HG03175 (cell line): ENCODE results near the gene PEX5L.
"Not testable (repeated sequence)": the region's sequence is repeated elsewhere in the genome, so short reads cannot be mapped to it uniquely, and the experiment has no call there.

Source experiments
- ATAC-seq: cut with Tn5 transposase; IDR thresholded peaks from one replicate; pipeline ENCODE4 v1.9.1; 2021; ENCODE audit warnings: mild to moderate bottlenecking, moderate library complexity; ENCODE audit not compliant: unreplicated experiment

PEX5L gene

GRCh38 chr3:180036671-180037455, at the start of gene PEX5L:
Gene PEX5L (minus strand): TSS chr3:180036937. CDS start chr3:180036599, 338 bp downstream.
- peak; percentile 91 for ATAC-seq

GRCh38 chr3:180085122-180085710, 48.5 kb upstream of the PEX5L start:
- ATAC-seq, result no peak

GRCh38 chr3:180082699-180083098, 46.0 kb upstream of the PEX5L start:
- ATAC-seq, result no peak

GRCh38 chr3:180078592-180078991, 41.9 kb upstream of the PEX5L start:
- no peak for ATAC-seq

- no peak for ATAC-seq
Measured at GRCh38 chr3:180073561-180073960, 36.8 kb upstream of the PEX5L start.

GRCh38 chr3:180072786-180073185, 36.0 kb upstream of the PEX5L start:
- no peak for ATAC-seq

GRCh38 chr3:180070925-180071324, 34.2 kb upstream of the PEX5L start:
- no peak for ATAC-seq

- ATAC-seq, result no peak
Measured at GRCh38 chr3:180068023-180068422, 31.3 kb upstream of the PEX5L start.

- no peak for ATAC-seq
Measured at GRCh38 chr3:180066598-180066997, 29.9 kb upstream of the PEX5L start.

GRCh38 chr3:180063783-180064182, 27.0 kb upstream of the PEX5L start:
- ATAC-seq, result no peak

GRCh38 chr3:180062771-180063170, 26.0 kb upstream of the PEX5L start:
- no peak for ATAC-seq

- no peak for ATAC-seq
Measured at GRCh38 chr3:180059356-180059755, 22.6 kb upstream of the PEX5L start.

GRCh38 chr3:180058238-180058637, 21.5 kb upstream of the PEX5L start:
- no peak for ATAC-seq

- ATAC-seq, result not testable (repeated sequence)
Measured at GRCh38 chr3:180055656-180056055, 18.9 kb upstream of the PEX5L start.

GRCh38 chr3:180049391-180049790, 12.7 kb upstream of the PEX5L start:
- no peak for ATAC-seq

- ATAC-seq, result no peak
Measured at GRCh38 chr3:180048840-180049239, 12.1 kb upstream of the PEX5L start.

- peak; percentile 92 for ATAC-seq
Measured at GRCh38 chr3:180048103-180048502, 11.4 kb upstream of the PEX5L start.

- no peak for ATAC-seq
Measured at GRCh38 chr3:180040966-180041365, 4.2 kb upstream of the PEX5L start.

- peak; percentile 56 for ATAC-seq
Measured at GRCh38 chr3:180036092-180036670, 556 bp downstream of the PEX5L start.

- ATAC-seq, result no peak
Measured at GRCh38 chr3:180026997-180027396, 9.7 kb downstream of the PEX5L start.

GRCh38 chr3:180018543-180018942, 18.2 kb downstream of the PEX5L start:
- ATAC-seq, result no peak

GRCh38 chr3:180017846-180018245, 18.9 kb downstream of the PEX5L start:
- ATAC-seq, result no peak
